H9 (cell line): ENCODE results near the gene TSPAN17. TPM values are rescaled to one million over a fixed set of nuclear protein-coding genes. Genes with fewer than 3 reads are reported as not detected.

ENCODE experiments used
- DNase-seq: peaks from one replicate; pipeline ENCODE4 v3.0.0-alpha.2; 2017
- H2AFZ ChIP-seq: one replicate; pipeline ENCODE4 v1.6.1; 2013; ENCODE audit warnings: mild to moderate bottlenecking, low read length, control low read depth, moderate library complexity
- H2AK5ac ChIP-seq: 2 replicates; pipeline ENCODE4 v1.6.1; 2013; ENCODE audit warnings: low read length, control low read depth, mixed read lengths; ENCODE audit not compliant: insufficient read length
- H2BK120ac ChIP-seq: one replicate; pipeline ENCODE4 v1.6.1; 2013; ENCODE audit warnings: low read depth, mild to moderate bottlenecking, low read length, control low read depth, inconsistent platforms; ENCODE audit not compliant: poor library complexity, severe bottlenecking
- H2BK12ac ChIP-seq: 2 replicates; pipeline ENCODE4 v1.6.1; 2013; ENCODE audit warnings: low read length, control low read depth, mixed read lengths, low read depth; ENCODE audit not compliant: insufficient read length
- H2BK15ac ChIP-seq: 2 replicates; pipeline ENCODE4 v1.6.1; 2013; ENCODE audit warnings: low read depth, low read length, control low read depth
- H2BK20ac ChIP-seq: one replicate; pipeline ENCODE4 v1.6.1; 2013; ENCODE audit warnings: low read depth, mild to moderate bottlenecking, low read length, control low read depth, inconsistent platforms; ENCODE audit not compliant: poor library complexity, severe bottlenecking
- H2BK5ac ChIP-seq: 2 replicates; pipeline ENCODE4 v1.6.1; 2013; ENCODE audit warnings: low read length, control low read depth, mixed read lengths; ENCODE audit not compliant: insufficient read length
- H3K14ac ChIP-seq: 2 replicates; pipeline ENCODE4 v1.6.1; 2013; ENCODE audit warnings: low read length, control low read depth; ENCODE audit not compliant: insufficient read depth
- H3K18ac ChIP-seq: 2 replicates; pipeline ENCODE4 v1.6.1; 2013; ENCODE audit warnings: low read depth, mild to moderate bottlenecking, mixed read lengths, low read length, control low read depth; ENCODE audit not compliant: insufficient read length
- H3K23ac ChIP-seq: 2 replicates; pipeline ENCODE4 v1.6.1; 2013; ENCODE audit warnings: low read length, control low read depth, mixed read lengths, low read depth; ENCODE audit not compliant: insufficient read length
- H3K23me2 ChIP-seq: 2 replicates; pipeline ENCODE4 v1.6.1; 2013; ENCODE audit warnings: low read depth, mild to moderate bottlenecking, mixed read lengths, low read length, control low read depth; ENCODE audit not compliant: insufficient read length, poor library complexity, severe bottlenecking
- H3K27ac ChIP-seq: 2 replicates; pipeline ENCODE4 v1.5.1; 2013; ENCODE audit warnings: low read length, control low read depth, mixed read lengths, low read depth; ENCODE audit not compliant: insufficient read length
- H3K27me3 ChIP-seq: 2 replicates; pipeline ENCODE4 v1.6.1; 2013; ENCODE audit warnings: low read length, control low read depth, inconsistent platforms; ENCODE audit not compliant: insufficient read depth
- H3K4ac ChIP-seq: 2 replicates; pipeline ENCODE4 v1.6.1; 2013; ENCODE audit warnings: low read depth, mild to moderate bottlenecking, control low read depth, inconsistent platforms, low read length, moderate library complexity
- H3K4me1 ChIP-seq: 2 replicates; pipeline ENCODE4 v1.6.1; 2013; ENCODE audit warnings: low read length, control low read depth, inconsistent platforms; ENCODE audit not compliant: insufficient read depth
- H3K4me2 ChIP-seq: 2 replicates; pipeline ENCODE4 v1.6.1; 2013; ENCODE audit warnings: low read length, control low read depth, mixed read lengths; ENCODE audit not compliant: insufficient read length, insufficient read depth
- H3K56ac ChIP-seq: 2 replicates; pipeline ENCODE4 v1.6.1; 2013; ENCODE audit warnings: low read depth, mild to moderate bottlenecking, mixed read lengths, low read length, control low read depth; ENCODE audit not compliant: insufficient read length
- H3K79me1 ChIP-seq: 2 replicates; pipeline ENCODE4 v1.6.1; 2013; ENCODE audit warnings: low read depth, mild to moderate bottlenecking, moderate library complexity, low read length, control low read depth, inconsistent platforms; ENCODE audit not compliant: insufficient read depth, poor library complexity, severe bottlenecking
- H3K79me2 ChIP-seq: 2 replicates; pipeline ENCODE4 v1.6.1; 2013; ENCODE audit warnings: low read length, control low read depth, inconsistent platforms; ENCODE audit not compliant: insufficient read depth
- H3K9ac ChIP-seq: 2 replicates; pipeline ENCODE4 v1.6.1; 2013; ENCODE audit warnings: low read length, control low read depth, mixed read lengths; ENCODE audit not compliant: insufficient read length; ENCODE audit errors: extremely low read depth
- H3K9me3 ChIP-seq: one replicate; pipeline ENCODE4 v1.6.1; 2013; ENCODE audit warnings: low read depth, low read length, inconsistent platforms; ENCODE audit not compliant: control insufficient read depth
- H3T11ph ChIP-seq: one replicate; pipeline ENCODE4 v1.6.1; 2013; ENCODE audit warnings: mild to moderate bottlenecking, low read length, control low read depth, inconsistent platforms
- H4K20me1 ChIP-seq: one replicate; pipeline ENCODE4 v1.6.1; 2013; ENCODE audit not compliant: control insufficient read depth, insufficient read length, insufficient read depth
- H4K5ac ChIP-seq: 2 replicates; pipeline ENCODE4 v1.6.1; 2013; ENCODE audit warnings: low read depth, mild to moderate bottlenecking, mixed read lengths, low read length, control low read depth; ENCODE audit not compliant: insufficient read length
- H4K8ac ChIP-seq: replicated peaks from 2 replicates; pipeline ENCODE4 v1.6.1; 2013; ENCODE audit warnings: low read length, control low read depth, mixed read lengths, low read depth; ENCODE audit not compliant: insufficient read length
- H4K91ac ChIP-seq: 2 replicates; pipeline ENCODE4 v1.6.1; 2013; ENCODE audit warnings: low read depth, mild to moderate bottlenecking, moderate library complexity, mixed read lengths, low read length, control low read depth; ENCODE audit not compliant: insufficient read length
- H3K27ac Mint-ChIP-seq, 3 experiments: 2 replicates in 2 of 3; 3 replicates in 1 of 3; pipeline ENCODE4 v1.8.0; 2020 to 2021; ENCODE audit warnings: mixed read lengths in 3 of 3, mild to moderate bottlenecking in 1 of 3, moderate library complexity in 1 of 3
- H3K27me3 Mint-ChIP-seq: 2 replicates; pipeline ENCODE4 v1.8.0; 2021; ENCODE audit warnings: low read depth, mild to moderate bottlenecking, moderate library complexity, mixed read lengths
- H3K36me3 Mint-ChIP-seq, 3 experiments: 2 replicates in 2 of 3; 3 replicates in 1 of 3; pipeline ENCODE4 v1.8.0; 2020 to 2021; ENCODE audit warnings: low read depth in 3 of 3, mixed read lengths in 3 of 3; ENCODE audit not compliant: insufficient read depth in 1 of 3
- H3K4me1 Mint-ChIP-seq, 2 experiments: 2 replicates each; pipeline ENCODE4 v1.8.0; 2020; ENCODE audit warnings: mixed read lengths in 2 of 2
- H3K4me3 Mint-ChIP-seq, 2 experiments: 2 replicates in 1 of 2; 3 replicates in 1 of 2; pipeline ENCODE4 v1.8.0; 2020 to 2021; ENCODE audit warnings: mild to moderate bottlenecking in 2 of 2, mixed read lengths in 2 of 2, moderate library complexity in 1 of 2
- H3K9me3 Mint-ChIP-seq, 2 experiments: 2 replicates in 1 of 2; 3 replicates in 1 of 2; pipeline ENCODE4 v1.8.0; 2020; ENCODE audit warnings: mild to moderate bottlenecking in 2 of 2, mixed read lengths in 2 of 2, moderate library complexity in 1 of 2
- CTCF ChIP-seq: fragments of 200-600 bp; sonication (generic); conservative IDR thresholded peaks from 3 replicates; pipeline ENCODE4 v1.8.0; 2021; ENCODE audit warnings: antibody characterized with exemption, mild to moderate bottlenecking
- WGBS: extraction: QIAGEN DNeasy Blood & Tissue Kit; methylation state at CpG from one replicate; pipeline ENCODE4 v1.1.7; 2013; ENCODE audit warnings: missing lambda C conversion rate, low lambda C conversion rate, mixed read lengths; ENCODE audit not compliant: insufficient read length; ENCODE audit errors: extremely low coverage; 5-methylcytosine and 5-hydroxymethylcytosine counted together
- total RNA-seq: library from RNA; stranded (reverse); gene quantifications from 2 replicates; pipeline ENCODE4 v1.2.1, GENCODE V29; 2021

TSPAN17 gene
- total RNA-seq, 1 experiment from 2014 or later: 46.8 TPM

GRCh38 chr5:176639981-176640380, 7.3 kb upstream of the TSPAN17 start:
- no peak for TF ChIP-seq CTCF
- Histone ChIP-seq H3K79me2 (no peaks in the 10 kb centered on the region), H3K23me2 (no peaks in the 10 kb centered on the region), H3K4me2 (no peak overlapping the region), H4K20me1 (no peaks in the 10 kb centered on the region), H2BK15ac (no peak overlapping the region), H3K27me3 (no peaks in the 10 kb centered on the region), H3T11ph (no peak overlapping the region), H2BK120ac (no peak overlapping the region), H3K27ac (no peak overlapping the region), H3K9ac (no peak overlapping the region), H2AK5ac (no peak overlapping the region), H3K9me3 (no peaks in the 10 kb centered on the region), H4K5ac (no peak overlapping the region), H3K14ac (no peak overlapping the region), H2BK20ac (no peak overlapping the region), H3K23ac (no peak overlapping the region), H4K8ac (no peak overlapping the region), H3K4me1 (no peaks in the 10 kb centered on the region; the same call in 1 of the 2 replicates), H2BK12ac (no peak overlapping the region), H3K56ac (no peak overlapping the region), H2AFZ (no peak overlapping the region), H3K79me1 (no peaks in the 10 kb centered on the region), H2BK5ac (no peak overlapping the region), H3K4ac (no peak overlapping the region), H4K91ac (no peak overlapping the region), H3K18ac (no peak overlapping the region)
- peaks cover 0 to 4% (median 2%) of the 10 kb centered on the region in 3 experiments; a peak in 4 of 7 replicates for H3K36me3 Mint-ChIP-seq
- H3K4me3 Mint-ChIP-seq: no peak overlapping the region
- H3K4me1 Mint-ChIP-seq: peaks cover 46 to 65% of the 10 kb centered on the region in 2 experiments
- peaks cover 21% of the 10 kb centered on the region for H3K27me3 Mint-ChIP-seq
- peaks cover 0 to 8% of the 10 kb centered on the region in 2 experiments; a peak in 3 of 5 replicates for H3K9me3 Mint-ChIP-seq
- no peak for DNase-seq
- H3K27ac Mint-ChIP-seq: no peak overlapping the region
- no CpG with 5 or more reads among the region's 4 CpGs for WGBS
